Activated CD4-positive, CD25-positive, alpha-beta regulatory T cell treated with anti-CD3 and anti-CD28 coated beads, Interleukin-2, amount 50 U/mL, for 24 hours (primary cell): Measurements from ENCODE around the gene SNAPC3.
"Not testable (repeated sequence)": the region's sequence is repeated elsewhere in the genome, so short reads cannot be mapped to it uniquely, and the experiment has no call there.

Experiments
- ATAC-seq, 2 donors: fragments of 150-1000 bp; cut with Tn5 transposase; one replicate each; pipeline ENCODE4 v1.10.0; 2021; ENCODE audit warnings: mild to moderate bottlenecking in 1 of 2, moderate library complexity in 1 of 2

SNAPC3 gene

DNA sequence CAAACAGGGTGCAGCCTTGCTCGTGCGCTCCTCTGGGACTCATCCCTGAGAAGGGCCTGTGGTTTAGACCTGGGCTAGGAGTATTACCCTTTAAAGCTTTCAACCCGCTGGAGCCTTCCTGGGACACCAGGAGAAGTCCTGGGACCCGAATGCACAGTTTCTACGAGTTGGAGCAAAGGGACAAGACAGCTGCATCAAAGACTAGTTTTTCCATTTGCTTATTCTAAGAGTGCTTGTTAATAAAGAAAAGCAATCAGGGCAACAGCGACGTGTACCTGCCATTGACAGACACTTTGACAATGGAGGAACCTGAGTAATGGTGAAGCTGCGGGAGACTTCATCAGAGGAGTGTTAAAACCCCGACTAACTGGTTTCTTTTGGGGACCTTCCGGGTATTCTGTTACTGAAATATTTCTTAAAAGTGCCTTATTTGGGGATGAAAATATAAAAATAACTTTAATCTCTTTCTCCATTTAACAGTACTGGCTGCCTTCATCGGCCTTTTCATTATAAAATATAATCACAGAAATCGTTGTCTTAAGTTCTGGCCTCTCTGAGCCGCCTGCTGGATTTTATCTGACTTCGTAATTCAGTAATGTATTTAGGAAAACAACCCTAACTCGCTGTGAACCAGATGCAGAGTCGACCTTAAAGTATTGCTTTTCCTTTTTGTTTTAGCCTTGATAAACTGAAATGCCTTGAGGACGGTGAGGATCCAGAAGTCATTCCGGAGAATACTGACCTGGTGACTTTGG, 732 bp downstream of the SNAPC3 start:
- ATAC-seq: peak in 1 of 2 donors; percentile 7

GRCh38 chr9:15426019-15426418, 3.3 kb downstream of the SNAPC3 start:
- ATAC-seq: no peak

DNA sequence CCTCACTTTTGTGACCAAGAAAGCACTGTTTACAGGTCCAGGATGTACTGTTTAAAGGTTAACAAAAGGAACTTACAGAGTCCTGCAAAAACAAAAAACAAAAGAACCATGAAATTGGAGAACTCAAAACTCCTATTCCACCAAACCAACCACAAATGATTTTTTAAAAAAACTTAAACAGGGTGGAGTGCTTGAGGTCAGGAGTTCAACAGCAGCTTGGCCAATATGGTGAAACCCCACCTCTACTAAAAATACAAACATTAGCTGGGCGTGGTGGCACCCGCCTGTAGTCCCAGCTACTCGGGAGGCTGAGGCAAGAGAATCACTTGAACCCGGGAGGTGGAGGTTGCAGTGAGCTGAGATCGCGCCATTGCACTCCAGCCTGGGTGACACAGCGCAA, 5.0 kb downstream of the SNAPC3 start:
- ATAC-seq: not testable (repeated sequence)

- ATAC-seq: no peak
Observed at GRCh38 chr9:15430920-15431844, 8.5 kb downstream of the SNAPC3 start.

DNA sequence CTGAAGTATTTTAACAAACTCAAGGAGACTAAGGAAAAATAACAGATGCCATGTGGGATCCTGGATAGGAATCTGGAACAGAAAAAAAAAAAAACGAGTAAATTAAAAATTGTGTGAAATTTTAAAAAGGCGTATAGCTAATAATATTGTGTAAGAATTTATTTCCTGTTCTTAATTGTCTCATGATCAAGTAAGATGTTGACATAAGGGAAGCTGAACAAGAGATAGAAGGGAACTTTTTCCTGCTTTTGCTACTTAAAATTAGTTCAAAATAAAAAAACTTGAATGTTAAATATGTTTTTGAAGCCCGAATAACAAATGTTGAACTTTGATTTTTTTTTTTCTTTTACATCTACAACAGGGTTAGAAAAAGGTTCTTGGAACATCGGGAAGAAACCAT, 10.5 kb downstream of the SNAPC3 start:
- no peak for ATAC-seq

- ATAC-seq: no peak
Observed at GRCh38 chr9:15433661-15434060, 11.0 kb downstream of the SNAPC3 start.

DNA sequence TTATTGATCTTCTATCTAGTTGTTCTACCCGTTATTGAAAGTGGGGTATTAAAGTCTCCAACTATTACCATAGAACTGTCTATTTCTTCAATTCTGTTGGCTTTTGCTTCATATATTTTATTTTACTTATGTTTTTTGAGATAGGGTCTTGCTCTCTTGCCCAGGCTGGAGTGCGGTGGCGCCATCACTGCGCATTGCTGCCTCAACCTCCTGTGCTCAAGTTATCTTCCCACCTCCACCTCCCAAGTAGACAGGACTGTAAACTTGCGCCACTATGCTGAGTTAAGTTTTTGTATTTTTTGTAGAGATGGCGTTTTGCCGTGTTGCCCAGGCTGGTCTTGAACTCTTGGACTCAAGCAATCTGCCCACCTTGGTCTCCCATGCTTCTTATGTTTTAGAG, 16.2 kb downstream of the SNAPC3 start:
- no peak for ATAC-seq

GRCh38 chr9:15441841-15442240, 19.2 kb downstream of the SNAPC3 start:
- not testable (repeated sequence) for ATAC-seq

GRCh38 chr9:15442264-15442663, 19.6 kb downstream of the SNAPC3 start:
- not testable (repeated sequence) for ATAC-seq

- ATAC-seq: no peak
Observed at GRCh38 chr9:15444141-15444540, 21.5 kb downstream of the SNAPC3 start.

GRCh38 chr9:15453956-15454355, 31.3 kb downstream of the SNAPC3 start:
- ATAC-seq: no peak

GRCh38 chr9:15461056-15461455, 38.4 kb downstream of the SNAPC3 start:
- no peak for ATAC-seq

GRCh38 chr9:15461601-15462000, 38.9 kb downstream of the SNAPC3 start:
- ATAC-seq: no peak

GRCh38 chr9:15468145-15468544, 45.5 kb downstream of the SNAPC3 start:
- no peak for ATAC-seq

GRCh38 chr9:15469406-15469805, 46.7 kb downstream of the SNAPC3 start:
- ATAC-seq: no peak

DNA sequence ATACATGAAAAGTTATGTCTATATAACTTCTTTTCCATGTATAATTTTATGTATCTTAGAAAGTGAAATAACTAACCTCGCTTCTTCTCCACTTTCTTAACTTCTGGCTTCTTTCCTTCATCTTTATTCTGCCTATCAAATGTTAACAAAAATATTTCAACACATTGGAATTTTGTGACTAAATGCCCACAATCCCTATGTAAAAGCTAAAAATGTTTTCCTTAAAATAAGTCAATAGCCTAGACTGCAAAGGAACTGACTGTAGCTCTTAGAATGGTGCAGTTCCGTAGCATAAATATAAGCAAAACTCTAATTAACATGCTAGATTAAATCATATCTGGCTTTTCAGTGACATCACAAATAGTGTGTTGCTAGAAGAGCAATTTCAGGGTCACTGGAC, 47.2 kb downstream of the SNAPC3 start:
- ATAC-seq: no peak

GRCh38 chr9:15475923-15476536, 53.4 kb downstream of the SNAPC3 start:
- no peak for ATAC-seq

- ATAC-seq: no peak
Observed at GRCh38 chr9:15480028-15480427, 57.4 kb downstream of the SNAPC3 start.

DNA sequence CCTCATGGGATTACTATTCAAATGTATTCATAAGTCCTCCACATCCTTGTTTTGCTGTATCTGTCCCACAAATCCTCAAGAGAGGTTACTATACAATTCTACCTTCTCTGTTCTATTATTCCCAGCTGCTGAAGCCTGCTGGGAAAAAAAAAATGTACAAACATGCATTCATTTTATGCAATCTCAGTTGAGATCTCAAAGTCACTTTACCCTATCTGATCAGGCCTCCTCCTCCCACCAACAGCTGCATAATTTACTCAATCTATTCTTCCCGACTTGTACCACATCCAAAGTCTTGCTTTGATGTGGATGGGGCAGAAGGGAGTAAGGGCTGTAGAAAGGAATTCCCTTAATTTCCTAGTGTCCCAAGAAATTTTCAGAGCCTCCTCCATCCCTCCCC, 59.5 kb downstream of the SNAPC3 start:
- ATAC-seq: no peak

- ATAC-seq: peak; percentile 46 to 66
Observed at GRCh38 chr9:15484802-15485201, 62.1 kb downstream of the SNAPC3 start.

DNA sequence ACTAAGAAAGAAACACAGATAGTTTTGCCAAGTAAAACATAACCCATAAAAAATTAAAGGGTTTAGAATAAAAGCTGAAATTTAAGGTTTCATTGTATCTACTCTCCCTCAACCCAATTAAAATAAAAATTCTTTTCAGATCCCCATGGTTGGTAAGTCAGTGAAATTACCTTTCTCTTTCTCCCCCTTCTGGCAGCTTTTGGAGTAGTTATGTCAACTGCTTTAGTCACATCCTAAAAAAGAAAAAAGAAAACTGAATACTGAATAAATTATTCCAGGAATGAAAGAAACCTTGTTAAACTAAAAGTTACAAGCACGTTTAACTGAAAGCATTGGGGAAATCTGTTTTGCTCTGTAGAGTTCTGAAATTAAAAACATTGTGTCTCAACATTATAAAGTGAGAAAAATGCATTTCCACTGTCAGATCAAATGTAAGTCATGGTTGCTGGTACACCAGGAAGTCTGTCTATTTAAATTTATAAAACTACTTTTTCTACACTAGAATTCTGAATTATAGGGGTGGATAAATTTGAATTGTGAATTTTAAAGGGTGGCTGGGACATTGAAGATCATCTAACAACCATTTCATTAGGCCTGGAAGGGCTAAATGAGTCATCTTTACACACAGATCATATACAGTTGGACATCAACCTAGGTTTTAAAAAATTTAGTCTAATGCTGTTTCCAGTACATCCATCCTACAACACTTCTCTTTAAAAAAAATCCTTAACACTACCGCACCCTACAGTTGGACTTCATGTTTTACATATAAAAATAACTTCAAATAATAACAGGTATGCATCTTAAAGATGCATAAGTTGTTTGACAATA, 63.4 kb downstream of the SNAPC3 start:
- peak; percentile 38 to 45 for ATAC-seq

DNA sequence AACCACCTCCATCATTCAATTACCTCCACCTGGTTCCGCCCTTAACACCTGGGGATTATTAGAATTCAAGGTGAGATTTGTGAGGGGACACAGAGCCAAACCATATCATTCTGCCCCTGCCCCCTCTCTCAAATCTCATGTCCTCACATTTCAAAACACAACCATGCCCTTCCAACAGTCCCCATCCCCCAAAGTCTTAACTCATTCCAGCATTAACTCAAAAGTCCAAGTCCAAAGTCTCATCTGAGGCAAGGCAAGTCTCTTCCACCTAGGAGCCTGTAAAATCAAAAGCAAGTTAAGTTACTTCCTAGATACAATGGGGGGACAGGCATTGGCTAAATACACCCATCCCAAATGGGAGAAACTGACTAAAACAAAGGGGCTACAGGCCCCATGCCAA, 69.3 kb downstream of the SNAPC3 start:
- ATAC-seq: no peak
